ENCODE data around the gene SLC40A1.
"Not testable (repeated sequence)": the region's sequence is repeated elsewhere in the genome, so short reads cannot be mapped to it uniquely, and the experiment has no call there.

SLC40A1 gene

GRCh38 chr2:189580658-189581353, at the start of gene SLC40A1:
Gene SLC40A1 (minus strand): TSS chr2:189580786. CDS start chr2:189580460, 326 bp downstream.
- peak; percentile 63 to 67 for DNase-seq (ENCODE audit: low read depth in 2 of 2)

- DNase-seq (ENCODE audit: low read depth in 2 of 2): no peak
Observed at GRCh38 chr2:189629531-189630453, 49.2 kb upstream of the SLC40A1 start.

- DNase-seq (ENCODE audit: low read depth in 2 of 2): no peak
Observed at GRCh38 chr2:189628817-189629530, 48.4 kb upstream of the SLC40A1 start.

- no peak for DNase-seq (ENCODE audit: low read depth in 2 of 2)
Observed at GRCh38 chr2:189627789-189628188, 47.2 kb upstream of the SLC40A1 start.

- DNase-seq (ENCODE audit: low read depth in 2 of 2): no peak
Observed at GRCh38 chr2:189625636-189626035, 45.0 kb upstream of the SLC40A1 start.

- DNase-seq (ENCODE audit: low read depth in 2 of 2): no peak
Observed at GRCh38 chr2:189624648-189625355, 44.2 kb upstream of the SLC40A1 start.

GRCh38 chr2:189623049-189623448, 42.5 kb upstream of the SLC40A1 start:
- no peak for DNase-seq (ENCODE audit: low read depth in 2 of 2)

- DNase-seq (ENCODE audit: low read depth in 2 of 2): no peak
Observed at GRCh38 chr2:189621781-189622180, 41.2 kb upstream of the SLC40A1 start.

GRCh38 chr2:189618197-189618596, 37.6 kb upstream of the SLC40A1 start:
- DNase-seq (ENCODE audit: low read depth in 2 of 2): no peak

- no peak for DNase-seq (ENCODE audit: low read depth in 2 of 2)
Observed at GRCh38 chr2:189614585-189614984, 34.0 kb upstream of the SLC40A1 start.

- no peak for DNase-seq (ENCODE audit: low read depth in 2 of 2)
Observed at GRCh38 chr2:189613650-189614420, 33.2 kb upstream of the SLC40A1 start.

- no peak for DNase-seq (ENCODE audit: low read depth in 2 of 2)
Observed at GRCh38 chr2:189613077-189613636, 32.6 kb upstream of the SLC40A1 start.

GRCh38 chr2:189610700-189611099, 30.1 kb upstream of the SLC40A1 start:
- no peak for DNase-seq (ENCODE audit: low read depth in 2 of 2)

- no peak for DNase-seq (ENCODE audit: low read depth in 2 of 2)
Observed at GRCh38 chr2:189609853-189610252, 29.3 kb upstream of the SLC40A1 start.

GRCh38 chr2:189609423-189609816, 28.8 kb upstream of the SLC40A1 start:
- no peak for DNase-seq (ENCODE audit: low read depth in 2 of 2)

GRCh38 chr2:189608795-189609422, 28.3 kb upstream of the SLC40A1 start:
- DNase-seq (ENCODE audit: low read depth in 2 of 2): no peak

- no peak for DNase-seq (ENCODE audit: low read depth in 2 of 2)
Observed at GRCh38 chr2:189608170-189608569, 27.6 kb upstream of the SLC40A1 start.

- DNase-seq (ENCODE audit: low read depth in 2 of 2): no peak
Observed at GRCh38 chr2:189602233-189602632, 21.6 kb upstream of the SLC40A1 start.

GRCh38 chr2:189601652-189602051, 21.1 kb upstream of the SLC40A1 start:
- DNase-seq (ENCODE audit: low read depth in 2 of 2): not testable (repeated sequence)

- no peak for DNase-seq (ENCODE audit: low read depth in 2 of 2)
Observed at GRCh38 chr2:189601043-189601442, 20.5 kb upstream of the SLC40A1 start.
